Measurements from ENCODE around the gene DNAJC15. TPM values are rescaled to one million over a fixed set of nuclear protein-coding genes. Genes with fewer than 3 reads are reported as not detected.
A peak's percentile ranks its signal among the peaks of the same experiment; 100 is the strongest.

DNAJC15 gene
- total RNA-seq, 2 donors from 2014 or later = 1.4 to 8.2 TPM

DNA sequence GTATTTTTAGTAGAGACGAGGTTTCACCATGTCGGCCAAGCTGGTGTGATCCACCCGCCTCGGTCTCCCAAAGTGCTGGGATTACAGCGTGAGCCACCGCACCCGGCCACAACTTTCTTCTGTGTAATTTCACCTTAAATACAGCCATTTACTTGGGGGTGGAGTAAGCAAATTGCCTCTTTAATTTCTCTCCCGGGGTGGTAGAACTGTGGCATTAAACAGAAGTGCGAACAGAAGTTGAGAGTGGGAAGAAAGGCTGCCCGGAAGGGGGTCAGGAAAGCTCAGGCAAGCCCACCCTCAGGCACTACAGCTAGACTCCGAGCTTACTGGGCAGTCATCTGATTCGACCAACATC, 475 bp upstream of the DNAJC15 start:
- Histone ChIP-seq H3K4me1 (replicated peaks) (no peaks in the 10 kb centered on the region), H3K4me3 (peak overlapping the region; percentile 42 to 44), H3K9me3 (no peaks in the 10 kb centered on the region), H3K36me3 (no peaks in the 10 kb centered on the region), H3K27ac (peak overlapping the region; percentile 47 to 71), H3K27me3 (replicated peaks; ENCODE audit: insufficient read depth) (no peaks in the 10 kb centered on the region)
- WGBS = 77% methylated on average over 12 of the region's 12 CpGs
- TF ChIP-seq, protein P1, sequence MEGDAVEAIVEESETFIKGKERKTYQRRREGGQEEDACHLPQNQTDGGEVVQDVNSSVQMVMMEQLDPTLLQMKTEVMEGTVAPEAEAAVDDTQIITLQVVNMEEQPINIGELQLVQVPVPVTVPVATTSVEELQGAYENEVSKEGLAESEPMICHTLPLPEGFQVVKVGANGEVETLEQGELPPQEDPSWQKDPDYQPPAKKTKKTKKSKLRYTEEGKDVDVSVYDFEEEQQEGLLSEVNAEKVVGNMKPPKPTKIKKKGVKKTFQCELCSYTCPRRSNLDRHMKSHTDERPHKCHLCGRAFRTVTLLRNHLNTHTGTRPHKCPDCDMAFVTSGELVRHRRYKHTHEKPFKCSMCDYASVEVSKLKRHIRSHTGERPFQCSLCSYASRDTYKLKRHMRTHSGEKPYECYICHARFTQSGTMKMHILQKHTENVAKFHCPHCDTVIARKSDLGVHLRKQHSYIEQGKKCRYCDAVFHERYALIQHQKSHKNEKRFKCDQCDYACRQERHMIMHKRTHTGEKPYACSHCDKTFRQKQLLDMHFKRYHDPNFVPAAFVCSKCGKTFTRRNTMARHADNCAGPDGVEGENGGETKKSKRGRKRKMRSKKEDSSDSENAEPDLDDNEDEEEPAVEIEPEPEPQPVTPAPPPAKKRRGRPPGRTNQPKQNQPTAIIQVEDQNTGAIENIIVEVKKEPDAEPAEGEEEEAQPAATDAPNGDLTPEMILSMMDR (IDR thresholded peaks at IDR 0.05) = no peak
- TF ChIP-seq POLR2A (IDR thresholded peaks at IDR 0.05) (no peak), POLR2AphosphoS5 (IDR thresholded peaks at IDR 0.05) (no peak)
- no peak for DNase-seq (ENCODE audit: low spot score)
- intact Hi-C loops (cut with DNase I) = no loop called here

DNA sequence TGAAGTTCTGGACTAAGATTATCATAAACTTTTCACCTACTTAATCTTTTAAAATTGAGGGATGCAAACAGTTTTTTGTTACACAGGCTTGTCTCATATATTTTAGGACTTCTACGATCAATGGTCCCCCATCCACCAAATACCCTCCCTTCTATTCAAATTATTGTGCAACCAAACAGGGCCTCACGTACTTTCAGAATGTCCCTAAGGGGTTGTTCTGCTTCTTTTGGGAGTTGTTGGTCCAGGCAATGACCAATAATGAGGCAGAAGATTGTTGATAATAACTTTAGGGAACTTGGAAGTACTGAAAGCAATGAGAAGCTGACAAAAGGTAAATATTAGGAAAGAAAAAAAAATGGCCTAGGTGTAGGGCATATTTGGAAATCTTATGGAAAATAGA, 2.9 kb downstream of the DNAJC15 start:
- TF ChIP-seq, protein P1 (IDR thresholded peaks at IDR 0.05) = no peak
- TF ChIP-seq POLR2AphosphoS5 (IDR thresholded peaks at IDR 0.05) (no peak), POLR2A (IDR thresholded peaks at IDR 0.05) (no peak)
- intact Hi-C loops (cut with DNase I) = no loop called here
- WGBS = 54% methylated on average over 2 of the region's 2 CpGs

DNA sequence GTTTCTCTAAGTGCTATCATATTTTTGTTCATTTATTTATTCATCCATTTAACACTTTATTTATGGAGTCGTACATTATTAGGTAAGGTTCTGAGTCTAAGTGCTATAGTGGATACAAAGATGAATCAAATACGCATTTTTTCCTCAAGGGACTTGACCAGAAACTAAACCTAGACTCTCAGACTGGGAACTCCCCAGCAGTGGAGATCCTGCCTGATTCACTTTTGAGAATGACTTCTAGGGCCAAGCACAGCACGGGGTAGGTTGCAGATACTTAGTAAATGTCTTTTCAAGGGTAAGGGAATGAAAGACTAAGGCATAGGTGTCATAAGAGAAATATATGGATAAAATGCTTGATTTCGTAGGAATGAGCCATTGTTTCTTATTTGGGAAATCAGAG, 7.2 kb downstream of the DNAJC15 start:
- no peak overlapping the region for H3K4me3 ChIP-seq
- H3K27ac ChIP-seq = no peak overlapping the region
- no peaks in the 10 kb centered on the region for H3K27me3 ChIP-seq (replicated peaks; ENCODE audit: insufficient read depth)
- intact Hi-C loops (cut with DNase I) = no loop called here
- 95% methylated on average over 4 of the region's 4 CpGs for WGBS
- no peak for DNase-seq (ENCODE audit: low spot score)
- H3K4me1 ChIP-seq (replicated peaks) = no peaks in the 10 kb centered on the region
- no peak for TF ChIP-seq POLR2A (IDR thresholded peaks at IDR 0.05)
- H3K9me3 ChIP-seq = no peaks in the 10 kb centered on the region
- no peaks in the 10 kb centered on the region for H3K36me3 ChIP-seq

More for the DNA sequence above, 2.9 kb downstream of the DNAJC15 start:
- Histone ChIP-seq H3K36me3 (no peaks in the 10 kb centered on the region), H3K4me3 (no peak overlapping the region), H3K27ac (no peak overlapping the region), H3K9me3 (no peaks in the 10 kb centered on the region), H3K4me1 (replicated peaks) (no peaks in the 10 kb centered on the region), H3K27me3 (replicated peaks; ENCODE audit: insufficient read depth) (no peaks in the 10 kb centered on the region)
- no peak for DNase-seq (ENCODE audit: low spot score)

DNA sequence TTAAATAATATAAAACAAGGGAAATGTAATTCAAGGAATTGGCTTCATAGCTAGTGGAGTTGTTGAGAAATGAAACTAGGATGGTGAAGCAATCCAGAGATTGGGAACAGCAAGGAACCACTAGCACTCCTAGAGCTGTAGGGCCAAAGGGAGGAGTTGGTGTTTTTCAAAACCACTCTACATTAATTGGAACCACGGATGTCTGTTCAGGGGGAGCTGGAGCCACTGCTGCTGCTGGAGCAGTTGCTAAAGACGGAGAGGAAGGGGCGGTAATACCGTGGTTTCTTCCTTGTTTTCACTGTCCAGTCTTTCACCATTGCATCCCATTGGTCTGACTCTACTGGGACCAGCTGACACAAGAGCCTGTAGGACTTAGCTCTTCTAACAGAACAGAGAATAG, 8.5 kb downstream of the DNAJC15 start:
- WGBS = 94% methylated on average over 4 of the region's 4 CpGs
- Histone ChIP-seq H3K4me3 (no peak overlapping the region), H3K27me3 (replicated peaks; ENCODE audit: insufficient read depth) (no peaks in the 10 kb centered on the region), H3K27ac (no peak overlapping the region), H3K4me1 (replicated peaks) (no peaks in the 10 kb centered on the region), H3K9me3 (no peaks in the 10 kb centered on the region), H3K36me3 (no peaks in the 10 kb centered on the region)
- no peak for DNase-seq (ENCODE audit: low spot score)
- intact Hi-C loops (cut with DNase I) = no loop called here
- TF ChIP-seq POLR2AphosphoS5 (IDR thresholded peaks at IDR 0.05) (no peak), POLR2A (IDR thresholded peaks at IDR 0.05) (no peak)
- TF ChIP-seq, protein P1 (IDR thresholded peaks at IDR 0.05) = no peak

DNA sequence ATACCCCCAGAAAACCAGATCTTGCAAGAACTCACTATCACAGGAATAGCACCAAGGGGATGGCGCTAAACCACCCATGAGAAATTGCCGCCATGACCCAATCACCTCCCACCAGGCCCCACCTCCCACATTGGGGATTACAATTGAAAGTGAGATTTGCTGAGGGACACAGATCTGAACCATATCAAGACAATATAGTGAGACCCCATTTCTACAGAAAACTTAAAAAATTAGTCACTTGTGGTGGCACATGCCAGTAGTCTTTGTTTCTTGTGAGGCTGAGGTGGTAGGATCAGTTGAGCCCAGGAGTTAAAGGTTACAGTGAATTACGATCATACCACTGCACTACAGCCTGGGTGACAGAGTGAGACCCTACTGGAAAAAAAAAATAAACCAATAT, 9.7 kb downstream of the DNAJC15 start:
- intact Hi-C loops (cut with DNase I) = no loop called here
- H3K27ac ChIP-seq = no peak overlapping the region
- no peaks in the 10 kb centered on the region for H3K9me3 ChIP-seq
- no peak overlapping the region for H3K4me3 ChIP-seq
- H3K4me1 ChIP-seq (replicated peaks) = no peaks in the 10 kb centered on the region
- no peaks in the 10 kb centered on the region for H3K27me3 ChIP-seq (replicated peaks; ENCODE audit: insufficient read depth)
- WGBS = 97% methylated on average over 3 of the region's 3 CpGs
- H3K36me3 ChIP-seq = no peaks in the 10 kb centered on the region
- TF ChIP-seq POLR2A (IDR thresholded peaks at IDR 0.05) (no peak), POLR2AphosphoS5 (IDR thresholded peaks at IDR 0.05) (no peak)
- TF ChIP-seq, protein P1 (IDR thresholded peaks at IDR 0.05) = no peak
- DNase-seq (ENCODE audit: low spot score) = no peak
